SK-MEL-5 (cell line): ENCODE data around the gene INS. TPM values are rescaled to one million over a fixed set of nuclear protein-coding genes. Genes with fewer than 3 reads are reported as not detected.
"Not testable (repeated sequence)": the region's sequence is repeated elsewhere in the genome, so short reads cannot be mapped to it uniquely, and the experiment has no call there.

Experiments
- DNase-seq: peaks from one replicate; pipeline ENCODE4 v3.0.0-alpha.2; 2016; ENCODE audit warnings: low read depth, low spot score
- in situ Hi-C: cut with HindIII; loops from 2 replicates; pipeline ENCODE4 v1.10.0; 2016; ENCODE audit warnings: low sequenced_read_pairs, high pct_unique_total_duplicates, low pct_unique_long_range_greater_than_20kb
- total RNA-seq: library from RNA; depleted of rRNA; stranded (reverse); fragments of >200 nt; shearing (Covaris generic); gene quantifications from 2 replicates; pipeline ENCODE4 v1.2.3, GENCODE V29; 2014

The INS gene
- total RNA-seq, 1 experiment from 2014 or later: not detected

DNA sequence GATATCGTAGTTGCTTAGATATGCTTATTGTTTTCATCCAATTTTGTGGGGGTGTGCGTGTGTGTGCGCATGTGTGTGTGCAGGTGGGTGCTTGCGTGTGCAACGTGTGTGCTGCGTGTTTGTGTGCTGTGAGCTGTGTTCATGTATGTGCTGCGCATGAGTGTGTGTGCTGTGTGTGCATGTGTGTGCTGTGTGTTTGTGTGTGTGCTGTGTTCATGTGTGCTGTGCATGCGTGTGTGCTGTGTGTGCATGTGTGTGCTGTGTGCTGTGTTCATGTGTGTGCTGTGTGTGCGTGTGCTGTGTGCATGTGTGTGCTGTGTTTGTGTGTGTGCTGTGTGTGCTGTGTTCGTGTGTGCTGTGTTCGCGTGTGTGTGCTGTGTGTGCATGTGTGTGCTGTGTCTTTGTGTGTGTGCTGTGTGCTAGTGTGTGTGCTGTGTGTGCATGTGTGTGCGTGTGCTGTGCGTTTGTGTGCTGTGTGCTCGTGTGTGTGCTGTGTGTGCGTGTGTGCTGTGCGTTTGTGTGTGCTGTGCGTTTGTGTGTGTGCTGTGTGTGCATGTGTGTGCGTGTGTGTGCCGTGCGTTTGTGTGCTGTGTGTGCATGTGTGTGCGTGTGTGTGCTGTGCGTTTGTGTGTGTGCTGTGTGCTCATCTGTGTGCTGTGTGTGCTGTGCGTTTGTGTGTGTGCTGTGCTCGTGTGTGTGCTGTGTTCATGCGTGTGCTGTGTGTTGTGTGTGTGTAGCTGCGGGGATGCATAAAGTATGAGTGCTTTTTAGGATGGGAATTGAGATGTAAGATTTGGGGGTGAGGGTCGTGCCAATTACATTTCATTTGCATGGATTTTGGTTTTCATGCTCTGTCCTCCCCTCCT is 29.4 kb downstream of the INS start:
- no peak for DNase-seq

GRCh38 chr11:2130881-2131352 is 30.1 kb downstream of the INS start:
- no peak for DNase-seq
- in situ Hi-C loops: no loop called here

More for the DNA sequence above, 29.4 kb downstream of the INS start:
- in situ Hi-C loops: no loop called here

DNA sequence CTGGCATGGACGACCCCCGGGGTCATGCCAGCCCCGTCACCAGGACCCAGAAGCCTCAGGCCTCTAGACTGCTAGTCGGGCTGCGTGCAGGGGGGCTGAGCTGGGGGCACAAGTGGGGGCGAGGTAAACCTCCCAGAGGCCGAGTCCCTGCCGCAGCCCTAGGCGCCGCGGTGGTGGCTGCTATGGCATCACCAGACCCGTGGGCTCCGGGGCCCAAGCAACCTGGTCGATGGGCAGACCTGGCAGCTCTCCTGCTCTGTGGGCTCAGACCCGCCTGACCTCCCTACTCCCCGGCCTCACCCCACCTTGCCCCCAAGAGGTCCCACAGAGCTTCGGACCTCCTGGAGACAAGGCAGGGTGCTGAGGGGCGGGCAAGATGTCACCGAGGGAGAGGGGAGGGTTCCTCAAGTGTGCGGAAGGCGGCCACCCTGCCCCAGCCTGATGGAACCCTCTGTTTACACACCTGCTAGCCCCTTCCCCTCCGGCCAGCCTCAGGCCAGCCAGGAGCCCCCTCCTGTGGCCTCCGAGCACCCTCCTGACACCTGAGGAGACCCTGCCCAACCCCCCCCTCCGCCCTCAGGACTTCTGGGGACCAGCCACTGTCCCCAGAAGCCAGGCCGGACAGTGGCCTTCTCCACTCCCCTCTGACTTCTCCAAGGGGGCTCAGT is 31.2 kb downstream of the INS start:
- in situ Hi-C loops: no loop called here
- no peak for DNase-seq

GRCh38 chr11:2129308-2129698 is 31.7 kb downstream of the INS start:
- no peak for DNase-seq
- in situ Hi-C loops: no loop called here

DNA sequence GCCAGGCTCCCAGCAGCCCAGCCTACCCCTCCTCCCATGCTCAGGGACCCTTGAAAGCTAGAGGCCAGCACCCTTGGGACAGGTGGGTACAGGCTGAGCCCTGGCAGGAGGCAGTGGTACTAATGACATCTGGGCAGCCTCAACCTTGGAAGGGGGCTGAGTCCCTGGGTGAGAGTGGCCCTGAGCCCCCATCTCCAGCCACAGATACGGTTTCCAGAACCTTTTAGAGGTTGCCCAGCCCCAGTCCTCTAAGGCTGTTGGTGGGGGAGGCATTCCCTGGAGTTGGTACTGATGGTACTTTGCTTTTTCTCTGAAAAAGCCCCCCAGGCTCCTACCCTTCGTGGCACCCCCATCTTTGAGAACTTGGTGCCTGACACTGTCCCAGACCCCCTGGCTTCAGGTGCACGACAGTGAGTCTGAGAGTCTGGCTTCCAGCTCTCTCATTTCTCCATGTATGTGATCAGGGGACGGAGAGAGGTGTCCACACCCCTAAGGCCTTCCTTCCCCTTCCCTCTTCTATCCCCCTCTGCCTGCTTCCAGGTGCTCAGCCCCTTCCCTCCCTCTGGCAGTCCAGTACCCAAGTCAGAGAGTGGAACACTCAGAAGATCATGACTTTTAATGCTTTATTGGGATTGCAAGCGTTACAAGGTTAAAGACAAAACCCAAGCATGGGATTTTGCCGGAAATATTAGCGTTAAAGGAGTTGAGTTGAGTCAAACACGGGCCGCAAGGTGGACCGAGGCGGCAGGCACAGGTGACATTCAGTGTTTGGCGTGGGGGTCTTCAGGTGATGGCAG is 32.3 kb downstream of the INS start:
- in situ Hi-C loops: no loop called here

GRCh38 chr11:2128130-2128510 is 32.9 kb downstream of the INS start:
- no peak for DNase-seq
- in situ Hi-C loops: no loop called here

More for the DNA sequence above, 32.3 kb downstream of the INS start:
- no peak for DNase-seq

GRCh38 chr11:2127482-2128129 is 33.4 kb downstream of the INS start:
- no peak for DNase-seq
- in situ Hi-C loops: no loop called here

DNA sequence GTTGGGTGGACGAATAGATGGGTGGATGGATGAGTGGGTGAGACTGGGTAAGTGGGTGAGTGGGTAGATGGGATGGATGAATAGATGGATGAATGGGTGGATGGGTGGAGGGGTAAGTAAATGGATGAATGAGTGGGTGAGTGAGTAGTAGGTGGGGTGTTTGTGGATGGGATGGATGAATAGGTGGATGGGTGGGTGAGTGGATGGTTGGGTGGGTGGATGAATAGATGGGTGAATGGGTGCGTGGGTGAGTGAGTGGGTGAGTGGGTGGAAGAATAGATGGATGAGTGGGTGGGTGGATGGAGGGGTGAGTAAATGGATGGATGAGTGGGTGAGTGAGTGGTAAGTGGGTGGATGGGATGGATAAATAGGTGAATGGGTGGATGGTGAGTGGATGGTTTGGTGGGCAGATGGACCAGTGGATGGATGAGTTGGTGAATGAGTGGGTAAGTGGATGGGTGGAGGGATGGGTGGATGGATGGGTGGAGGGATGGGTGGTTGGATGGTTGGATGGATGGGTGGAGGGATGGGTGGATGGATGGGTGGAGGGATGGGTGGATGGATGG is 34.4 kb downstream of the INS start:
- no peak for DNase-seq
- in situ Hi-C loops: no loop called here

GRCh38 chr11:2124736-2125484 is 36.1 kb downstream of the INS start:
- in situ Hi-C loops, DNase-seq: not testable (repeated sequence)

DNA sequence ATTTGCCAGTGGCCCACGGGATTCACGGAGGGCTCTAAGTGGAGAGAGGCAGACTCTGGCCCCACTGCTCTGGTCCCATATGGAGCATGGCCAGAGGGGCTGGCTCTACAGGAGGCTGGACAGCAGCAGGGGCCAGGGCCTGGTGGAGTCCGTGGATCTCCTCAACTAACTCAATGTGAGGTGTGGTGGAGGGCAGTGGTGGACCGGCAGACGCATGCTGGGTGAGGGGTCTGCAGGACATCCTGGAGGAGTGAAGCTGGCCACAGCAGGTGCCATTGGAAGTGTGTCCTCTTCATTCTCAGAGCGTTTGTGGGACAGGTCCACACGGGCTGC is 37.4 kb downstream of the INS start:
- in situ Hi-C loops: no loop called here
- no peak for DNase-seq

DNA sequence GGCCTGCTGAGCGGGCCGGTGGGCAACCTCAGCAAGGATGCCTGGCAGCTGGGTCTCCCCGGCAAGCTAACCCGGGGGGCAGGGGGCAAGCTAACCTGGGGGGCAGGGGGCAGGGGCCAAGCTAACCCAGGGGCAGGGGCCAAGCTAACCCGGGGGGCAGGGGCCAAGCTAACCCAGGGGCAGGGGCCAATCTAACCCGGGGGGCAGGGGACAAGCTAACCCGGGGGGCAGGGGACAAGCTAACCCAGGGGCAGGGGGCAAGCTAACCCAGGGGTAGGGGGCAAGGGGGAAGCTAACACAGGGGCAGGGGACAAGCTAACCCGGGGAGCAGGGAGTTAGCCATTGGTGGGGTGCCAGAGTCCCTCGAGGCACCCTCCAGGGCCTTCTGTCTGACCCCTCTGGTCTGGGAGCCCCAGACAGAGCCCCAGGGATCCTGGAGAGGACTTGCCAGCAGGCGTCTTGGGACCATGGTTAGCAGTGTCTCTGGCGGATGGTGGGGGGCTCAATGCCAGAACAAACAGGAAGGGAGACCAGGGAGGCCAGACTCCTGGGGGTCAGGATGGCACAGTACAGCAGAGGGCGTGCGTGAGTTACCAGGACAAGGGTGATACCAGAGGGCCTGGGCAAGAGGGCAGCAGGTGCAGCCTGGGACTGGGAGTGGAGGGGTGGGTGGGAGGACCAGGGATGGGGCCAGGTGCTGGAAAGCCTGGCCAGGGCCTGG is 37.9 kb downstream of the INS start:
- in situ Hi-C loops: no loop called here
- peak; percentile 53 for DNase-seq

DNA sequence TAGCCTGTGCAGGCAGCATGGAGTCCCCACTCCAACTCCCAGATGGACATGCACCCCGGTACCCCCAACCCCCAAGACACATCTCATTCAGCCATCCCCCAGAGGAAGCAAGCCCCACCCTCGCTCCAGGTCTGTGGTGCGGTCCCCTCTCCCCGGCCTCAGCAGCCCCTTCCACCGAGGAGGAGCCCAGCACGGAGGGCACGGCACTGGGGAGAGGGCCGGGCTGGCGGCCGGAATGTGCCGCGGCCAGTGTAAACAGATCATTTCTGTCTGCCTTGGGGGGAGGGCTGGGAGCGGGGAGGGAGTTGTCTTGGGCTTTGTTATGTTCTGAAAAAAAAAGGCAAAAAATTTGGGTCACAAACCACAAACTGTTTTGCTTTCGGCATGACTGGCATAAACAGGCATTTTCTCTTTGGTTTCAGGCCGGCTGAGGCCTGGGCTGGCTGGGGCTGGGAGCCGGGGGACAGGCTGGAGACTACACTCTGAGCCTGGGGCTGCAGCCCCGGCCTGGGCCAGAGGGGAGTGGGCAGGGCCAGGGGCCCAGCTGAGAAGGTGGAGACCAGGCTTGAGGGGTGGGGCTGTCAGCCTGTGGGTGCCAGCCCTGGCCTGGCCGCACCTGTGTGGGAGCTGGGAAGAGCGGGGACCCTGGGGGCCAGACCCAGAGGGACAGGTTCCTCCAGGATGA is 38.6 kb downstream of the INS start:
- no peak for DNase-seq
- in situ Hi-C loops: no loop called here

DNA sequence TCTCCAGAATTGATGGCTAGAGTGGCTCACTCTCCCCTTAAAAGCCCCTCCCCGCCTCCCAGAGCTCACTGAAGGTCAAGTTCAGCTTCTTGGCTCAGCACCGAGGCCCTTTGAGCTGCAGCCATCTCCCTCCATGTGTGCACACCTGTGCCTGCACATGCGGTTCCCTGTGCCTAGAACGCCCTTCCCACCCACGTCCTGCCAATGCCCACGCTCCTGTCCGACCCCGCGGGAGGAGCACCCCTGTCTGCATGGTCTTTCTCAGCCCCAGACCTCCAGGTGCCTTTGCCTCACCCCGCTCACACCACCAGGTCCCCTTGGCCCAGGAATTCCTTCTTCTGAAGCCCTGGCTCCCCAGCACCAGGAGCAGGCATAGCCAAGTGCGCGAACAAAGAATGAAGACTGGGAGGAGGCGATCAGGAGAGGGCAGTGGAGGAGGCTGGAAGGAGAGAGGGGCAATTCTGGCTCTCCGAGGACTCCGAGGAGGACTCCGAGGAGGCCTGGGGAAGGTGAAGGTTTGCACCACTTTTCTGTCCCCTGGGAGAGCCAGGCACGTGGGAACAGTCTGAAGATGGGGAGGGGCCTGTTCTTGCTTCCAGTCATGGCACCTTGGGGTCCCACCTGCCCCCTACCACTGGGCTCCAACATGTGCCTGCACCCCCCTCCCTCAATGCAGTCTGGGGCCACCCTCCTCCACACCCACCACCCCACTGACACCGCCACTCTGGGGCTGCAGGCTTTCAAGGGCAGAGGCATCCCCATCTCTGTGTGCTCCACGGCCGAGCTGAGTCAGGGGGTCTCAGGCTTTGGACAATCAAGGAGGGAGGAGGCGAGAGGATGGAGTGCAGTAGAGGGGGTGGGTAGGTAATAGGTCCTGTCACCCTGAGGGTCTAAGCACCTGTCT is 39.5 kb downstream of the INS start:
- DNase-seq: no peak
- in situ Hi-C loops: no loop called here

DNA sequence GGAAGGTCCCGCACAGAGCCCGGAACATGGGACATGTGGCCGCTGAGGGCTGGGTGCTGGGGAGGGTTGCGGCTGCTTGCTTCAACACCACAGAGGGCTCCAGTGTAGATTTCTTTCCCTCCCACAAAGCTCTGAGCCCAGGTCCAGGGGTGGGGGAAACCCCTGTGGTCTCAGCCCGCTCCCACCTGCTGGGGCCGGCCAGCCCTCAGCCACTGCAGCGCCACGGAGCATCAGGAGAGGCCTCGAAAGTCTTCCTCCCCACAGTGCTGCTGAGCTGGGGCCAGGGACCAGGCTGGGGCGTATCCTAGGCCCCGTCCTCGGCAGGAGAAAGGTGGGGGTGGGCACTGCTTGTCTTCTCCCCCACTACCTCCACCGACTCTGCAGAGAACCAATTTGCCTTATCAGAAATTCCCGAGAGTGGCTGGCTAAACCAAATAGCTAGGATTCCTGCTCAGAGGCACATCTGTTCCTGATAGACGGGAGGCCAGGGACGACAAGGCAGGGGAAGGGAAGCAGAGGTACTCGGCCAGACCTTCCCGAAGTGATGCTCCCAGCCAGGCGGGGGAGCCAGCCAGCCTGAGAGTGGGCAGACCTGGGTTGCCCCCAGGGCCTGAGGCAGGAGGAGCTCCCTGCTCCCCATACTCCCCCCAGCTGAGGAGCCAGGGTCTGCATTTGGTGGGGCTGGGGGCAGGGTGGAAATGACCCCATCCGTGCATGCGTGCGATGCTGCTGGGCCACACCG is 40.5 kb downstream of the INS start:
- in situ Hi-C loops: no loop called here
- no peak for DNase-seq
